AG20443 (cell line): ENCODE results near the gene RAB8B.

Source experiments
- DNase-seq: peaks from one replicate; pipeline ENCODE4 v3.0.0; 2012; ENCODE audit warnings: low spot score, mixed read lengths

RAB8B gene

GRCh38 chr15:63185206-63185605 is 4.2 kb upstream of the RAB8B start:
- DNase-seq = no peak

- peak; percentile 58 for DNase-seq
Observed at GRCh38 chr15:63186065-63186464, 3.3 kb upstream of the RAB8B start.

GRCh38 chr15:63187589-63188226 is 1.7 kb upstream of the RAB8B start:
- DNase-seq = no peak

- no peak for DNase-seq
Observed at GRCh38 chr15:63188247-63188925, 1.0 kb upstream of the RAB8B start.

GRCh38 chr15:63189941-63190768 is 749 bp downstream of the RAB8B start:
- DNase-seq = no peak

- DNase-seq = no peak
Observed at GRCh38 chr15:63190769-63191649, 1.6 kb downstream of the RAB8B start.

- no peak for DNase-seq
Observed at GRCh38 chr15:63191895-63192618, 2.7 kb downstream of the RAB8B start.

- DNase-seq = no peak
Observed at GRCh38 chr15:63192619-63193206, 3.3 kb downstream of the RAB8B start.

- no peak for DNase-seq
Observed at GRCh38 chr15:63194302-63194701, 4.9 kb downstream of the RAB8B start.

GRCh38 chr15:63194880-63195568 is 5.6 kb downstream of the RAB8B start:
- DNase-seq = no peak

GRCh38 chr15:63195569-63196015 is 6.2 kb downstream of the RAB8B start:
- DNase-seq = no peak

GRCh38 chr15:63196842-63197241 is 7.4 kb downstream of the RAB8B start:
- DNase-seq = no peak

GRCh38 chr15:63197626-63198025 is 8.2 kb downstream of the RAB8B start:
- DNase-seq = no peak

GRCh38 chr15:63198371-63199250 is 9.2 kb downstream of the RAB8B start:
- no peak for DNase-seq

GRCh38 chr15:63200464-63201249 is 11.3 kb downstream of the RAB8B start:
- no peak for DNase-seq

- DNase-seq = no peak
Observed at GRCh38 chr15:63202861-63203260, 13.5 kb downstream of the RAB8B start.

GRCh38 chr15:63203451-63204090 is 14.2 kb downstream of the RAB8B start:
- no peak for DNase-seq

- DNase-seq = no peak
Observed at GRCh38 chr15:63206079-63206478, 16.7 kb downstream of the RAB8B start.
